Measurements from ENCODE around the gene DMD. TPM values are rescaled to one million over a fixed set of nuclear protein-coding genes. Genes with fewer than 3 reads are reported as not detected.

The DMD gene
- total RNA-seq, 1 donor: 32.4 TPM

GRCh38 chrX:31464306-31464915, 1746.9 kb downstream of the DMD start:
- no peak overlapping the region for H3K4me3 ChIP-seq (ENCODE audit: low read depth, low read length)
- DNase-seq (ENCODE audit: low read depth): no peak
- TF ChIP-seq CTCF (IDR thresholded peaks at IDR 0.05; ENCODE audit: insufficient read depth, low read depth, low read length): no peak

GRCh38 chrX:31461266-31461665, 1750.1 kb downstream of the DMD start:
- DNase-seq (ENCODE audit: low read depth): no peak
- no peak overlapping the region for H3K4me3 ChIP-seq (ENCODE audit: low read depth, low read length)

DNA sequence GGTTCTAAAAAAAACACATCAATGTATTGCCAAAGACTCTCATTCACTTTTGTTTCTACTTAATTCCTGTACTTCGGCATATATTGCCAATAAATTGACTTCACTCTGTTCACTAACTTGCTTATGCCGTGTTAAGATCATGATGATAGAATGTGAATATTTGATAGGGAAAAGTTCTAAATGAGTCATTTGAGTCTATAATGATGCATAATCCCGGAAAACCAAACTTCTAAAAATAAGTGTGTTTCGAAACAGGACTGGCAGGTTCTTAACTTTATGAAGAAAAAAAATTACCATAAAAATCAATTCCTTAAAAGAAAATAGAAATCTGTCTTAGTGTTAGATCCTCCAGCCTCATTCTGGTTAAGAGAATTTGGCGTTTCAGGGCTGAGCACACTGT, 1752.0 kb downstream of the DMD start:
- H3K4me3 ChIP-seq (ENCODE audit: low read depth, low read length): no peak overlapping the region
- DNase-seq (ENCODE audit: low read depth): peak; percentile 14
- TF ChIP-seq CTCF (IDR thresholded peaks at IDR 0.05; ENCODE audit: insufficient read depth, low read depth, low read length): no peak

More at GRCh38 chrX:31461266-31461665, 1750.1 kb downstream of the DMD start:
- TF ChIP-seq CTCF (IDR thresholded peaks at IDR 0.05; ENCODE audit: insufficient read depth, low read depth, low read length): no peak

DNA sequence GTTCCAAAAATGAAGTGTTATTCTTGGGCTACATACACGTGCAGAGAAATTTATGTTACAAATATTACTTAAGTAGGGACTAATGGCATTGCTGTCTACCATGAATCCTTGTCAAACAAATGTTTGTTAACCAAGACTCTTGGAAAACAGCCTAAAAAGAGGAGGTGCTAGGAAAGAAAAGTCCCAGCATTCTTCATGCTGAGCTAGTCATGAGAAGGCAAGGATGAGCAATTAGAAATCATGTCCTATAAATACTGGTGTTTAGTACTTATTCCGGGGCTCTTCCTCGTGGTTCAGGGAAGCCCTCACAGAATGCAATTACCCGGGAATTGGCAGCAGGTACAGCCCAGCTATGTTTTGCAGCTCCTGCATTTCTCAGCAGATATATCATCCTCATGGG, 1761.4 kb downstream of the DMD start:
- no peak for TF ChIP-seq CTCF (IDR thresholded peaks at IDR 0.05; ENCODE audit: insufficient read depth, low read depth, low read length)
- DNase-seq (ENCODE audit: low read depth): peak; percentile 5
- H3K4me3 ChIP-seq (ENCODE audit: low read depth, low read length): no peak overlapping the region

DNA sequence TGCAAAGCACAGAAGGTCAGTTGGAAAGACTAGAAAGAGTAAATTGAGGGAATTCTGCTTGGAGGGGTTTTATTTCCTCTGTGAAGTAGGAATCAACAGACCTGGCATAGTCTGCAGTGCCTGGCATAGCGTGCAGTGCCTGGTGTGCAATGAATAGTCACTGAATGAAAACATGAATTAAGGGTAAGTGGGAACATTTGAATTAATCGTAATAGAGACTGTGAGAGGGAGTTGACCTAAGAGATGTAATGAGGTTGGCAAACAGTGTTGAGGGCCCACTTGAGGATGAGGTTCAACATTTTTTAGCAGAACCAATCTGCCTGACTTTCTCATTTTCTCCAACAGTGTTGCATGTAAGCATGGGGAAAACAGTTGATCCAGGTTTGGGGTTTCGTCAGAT, 1762.3 kb downstream of the DMD start:
- no peak for DNase-seq (ENCODE audit: low read depth)
- TF ChIP-seq CTCF (IDR thresholded peaks at IDR 0.05; ENCODE audit: insufficient read depth, low read depth, low read length): no peak
- H3K4me3 ChIP-seq (ENCODE audit: low read depth, low read length): no peak overlapping the region

- TF ChIP-seq CTCF (IDR thresholded peaks at IDR 0.05; ENCODE audit: insufficient read depth, low read depth, low read length): no peak
- no peak overlapping the region for H3K4me3 ChIP-seq (ENCODE audit: low read depth, low read length)
- peak; percentile 5 for DNase-seq (ENCODE audit: low read depth)
These were observed 1765.8 kb downstream of the DMD start for GRCh38 chrX:31445542-31445941.

DNA sequence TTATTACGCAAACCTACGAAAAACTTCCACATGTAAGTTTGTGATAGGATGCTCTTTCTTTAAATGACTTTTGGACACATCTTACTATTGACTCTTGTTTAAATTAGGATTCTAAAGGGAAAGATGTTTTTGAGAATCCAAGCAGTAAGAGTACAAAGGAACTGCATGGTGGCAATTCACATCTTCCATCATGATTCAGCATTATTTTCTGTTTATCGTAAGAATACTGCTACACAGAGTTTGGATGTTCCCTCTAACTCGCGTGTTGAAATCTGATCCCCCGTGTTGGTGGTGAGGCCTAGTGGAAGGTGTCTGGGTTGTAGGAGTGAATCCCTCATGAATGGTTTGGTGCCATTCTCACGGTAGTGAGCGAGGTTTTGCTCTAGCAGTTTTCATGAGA, 1767.7 kb downstream of the DMD start:
- DNase-seq (ENCODE audit: low read depth): no peak
- H3K4me3 ChIP-seq (ENCODE audit: low read depth, low read length): no peak overlapping the region
- no peak for TF ChIP-seq CTCF (IDR thresholded peaks at IDR 0.05; ENCODE audit: insufficient read depth, low read depth, low read length)
